IMR-90 (cell line): Measurements from ENCODE around the gene IFIT1. TPM values are rescaled to one million over a fixed set of nuclear protein-coding genes. Genes with fewer than 3 reads are reported as not detected.
"Not testable (repeated sequence)": the region's sequence is repeated elsewhere in the genome, so short reads cannot be mapped to it uniquely, and the experiment has no call there.

ENCODE experiments used
- ATAC-seq: fragments of 200-7000 bp; cut with Tn5 transposase; 2 replicates; pipeline ENCODE4 v1.9.1; 2020; ENCODE audit warnings: low read depth, mild to moderate bottlenecking, moderate library complexity
- BruUV-seq: library from RNA; stranded (reverse); fragments of 400-500 nt; replicated peaks from 2 replicates; lab custom pipeline; 2021; lab: Mats Ljungman, UMichigan
- CTCF ChIA-PET: fragments of 300-600 bp; formaldehyde crosslinking; extraction: SDS; loops from one replicate; lab custom pipeline; 2021; ENCODE audit warnings: antibody characterized with exemption; lab: Yijun Ruan, JAX
- POLR2A ChIA-PET: fragments of 300-600 bp; sonication (Branson Sonifier 250); formaldehyde crosslinking; loops from one replicate; lab custom pipeline; 2022; ENCODE audit warnings: antibody characterized with exemption; ENCODE audit not compliant: unreplicated experiment; lab: Charles Lee
- DNase-seq: peaks from one replicate; pipeline ENCODE4 v3.0.0; 2013
- H2AFZ ChIP-seq: replicated peaks from 2 replicates; pipeline ENCODE3; 2013; ENCODE audit warnings: low read length, mild to moderate bottlenecking; ENCODE audit not compliant: poor library complexity
- H2AK5ac ChIP-seq: 2 replicates; pipeline ENCODE4 v1.6.1; 2013; ENCODE audit warnings: low read depth, low read length, inconsistent platforms
- H2AK9ac ChIP-seq: replicated peaks from 2 replicates; pipeline ENCODE3; 2013; ENCODE audit warnings: mild to moderate bottlenecking, low read depth, low read length, moderate library complexity; ENCODE audit not compliant: poor library complexity
- H2BK120ac ChIP-seq: 2 replicates; pipeline ENCODE4 v1.6.1; 2013; ENCODE audit warnings: low read depth, low read length, inconsistent platforms
- H2BK15ac ChIP-seq: 3 replicates; pipeline ENCODE4 v1.6.1; 2013; ENCODE audit warnings: low read depth, low read length, inconsistent platforms
- H2BK20ac ChIP-seq: 2 replicates; pipeline ENCODE4 v1.6.1; 2013; ENCODE audit warnings: low read depth, mild to moderate bottlenecking, inconsistent platforms, low read length, moderate library complexity
- H2BK5ac ChIP-seq: 2 replicates; pipeline ENCODE4 v1.6.1; 2013; ENCODE audit warnings: mild to moderate bottlenecking, low read depth, low read length, inconsistent platforms; ENCODE audit not compliant: poor library complexity, severe bottlenecking
- H3K14ac ChIP-seq: replicated peaks from 2 replicates; pipeline ENCODE4 v1.6.1; 2013; ENCODE audit warnings: low read depth, low read length, inconsistent platforms
- H3K18ac ChIP-seq: 2 replicates; pipeline ENCODE4 v1.6.1; 2013; ENCODE audit warnings: low read depth, low read length, control low read depth
- H3K23ac ChIP-seq: 2 replicates; pipeline ENCODE4 v1.6.1; 2013; ENCODE audit warnings: low read depth, low read length, inconsistent platforms
- H3K27ac ChIP-seq: 2 replicates; pipeline ENCODE4 v1.5.1; 2013; ENCODE audit warnings: mild to moderate bottlenecking, control low read depth, low read length; ENCODE audit not compliant: insufficient read depth
- H3K27me3 ChIP-seq: 2 replicates; pipeline ENCODE4 v1.6.1; 2013; ENCODE audit warnings: low read length; ENCODE audit not compliant: control insufficient read depth, insufficient read depth
- H3K36me3 ChIP-seq: 2 replicates; pipeline ENCODE4 v1.6.1; 2013; ENCODE audit warnings: low read length, mixed read lengths; ENCODE audit not compliant: control insufficient read depth, insufficient read depth
- H3K4ac ChIP-seq: 2 replicates; pipeline ENCODE4 v1.6.1; 2013; ENCODE audit warnings: low read depth, low read length, inconsistent platforms
- H3K4me1 ChIP-seq: 2 replicates; pipeline ENCODE4 v1.6.1; 2013; ENCODE audit warnings: low read length, mixed read lengths; ENCODE audit not compliant: control insufficient read depth, insufficient read depth
- H3K4me2 ChIP-seq: 2 replicates; pipeline ENCODE4 v1.6.1; 2013; ENCODE audit warnings: low read depth, mild to moderate bottlenecking, control low read depth, low read length, moderate library complexity
- H3K4me3 ChIP-seq: 2 replicates; pipeline ENCODE4 v1.5.1; 2013; ENCODE audit warnings: low read depth, mild to moderate bottlenecking, control low read depth, low read length, moderate library complexity; ENCODE audit not compliant: insufficient read depth
- H3K56ac ChIP-seq: 2 replicates; pipeline ENCODE4 v1.6.1; 2013; ENCODE audit warnings: low read length, inconsistent platforms; ENCODE audit not compliant: insufficient read depth; ENCODE audit errors: extremely low read depth
- H3K79me1 ChIP-seq, 2 experiments: 2 replicates each; pipeline ENCODE4 v1.6.1; 2013; ENCODE audit warnings: low read length in 2 of 2, inconsistent platforms in 1 of 2, low read depth in 1 of 2
- H3K9ac ChIP-seq: 2 replicates; pipeline ENCODE4 v1.6.1; 2013; ENCODE audit warnings: low read depth, low read length, control low read depth
- H3K9me1 ChIP-seq: 2 replicates; pipeline ENCODE4 v1.6.1; 2013; ENCODE audit warnings: low read length, inconsistent platforms; ENCODE audit not compliant: insufficient read depth
- H3K9me3 ChIP-seq: 2 replicates; pipeline ENCODE4 v1.6.1; 2013; ENCODE audit warnings: low read length; ENCODE audit not compliant: control insufficient read depth, insufficient read depth
- H4K20me1 ChIP-seq: 2 replicates; pipeline ENCODE4 v1.6.1; 2013; ENCODE audit warnings: low read length, inconsistent platforms; ENCODE audit not compliant: insufficient read depth
- H4K5ac ChIP-seq: 2 replicates; pipeline ENCODE4 v1.6.1; 2013; ENCODE audit warnings: mild to moderate bottlenecking, low read depth, low read length, control low read depth
- H4K8ac ChIP-seq, 2 experiments: 2 replicates each; pipeline ENCODE4 v1.6.1; 2013; ENCODE audit warnings: low read depth in 2 of 2, low read length in 2 of 2, control low read depth in 1 of 2, inconsistent platforms in 1 of 2
- H4K91ac ChIP-seq: 2 replicates; pipeline ENCODE4 v1.6.1; 2013; ENCODE audit warnings: low read depth, low read length, inconsistent platforms; ENCODE audit not compliant: insufficient read depth
- BHLHE40 ChIP-seq: fragments of 150-350 bp; IDR thresholded peaks from 2 replicates; pipeline ENCODE4 v1.6.1; 2016; ENCODE audit warnings: mild to moderate bottlenecking, low read depth, low read length
- ELK1 ChIP-seq: fragments of 150-350 bp; IDR thresholded peaks from 2 replicates; pipeline ENCODE4 v1.6.1; 2016; ENCODE audit warnings: low read depth, mild to moderate bottlenecking, low read length, moderate library complexity, borderline replicate concordance
- FOS ChIP-seq: fragments of 150-350 bp; IDR thresholded peaks from 2 replicates; pipeline ENCODE4 v1.6.1; 2016; ENCODE audit warnings: low read depth, low read length
- MAZ ChIP-seq: IDR thresholded peaks from 2 replicates; pipeline ENCODE4 v1.6.1; 2012; ENCODE audit warnings: low read depth, mild to moderate bottlenecking, low read length, improper control_type of control experiment, moderate library complexity, borderline replicate concordance
- NFE2L2 ChIP-seq: fragments of 150-350 bp; IDR thresholded peaks from 2 replicates; pipeline ENCODE4 v1.6.1; 2016; ENCODE audit warnings: low read depth, mild to moderate bottlenecking, low read length
- RAD21 ChIP-seq: IDR thresholded peaks from 2 replicates; pipeline ENCODE4 v1.6.1; 2012; ENCODE audit warnings: low read length, improper control_type of control experiment
- WGBS, 2 experiments: methylation state at CpG; one replicate each; pipeline versions ENCODE4 v1.1.5 to v1.1.7; 2013; ENCODE audit warnings: missing lambda C conversion rate in 2 of 2; ENCODE audit not compliant: insufficient read length in 1 of 2; ENCODE audit errors: extremely low coverage in 2 of 2; 5-methylcytosine and 5-hydroxymethylcytosine counted together
- dilution Hi-C: fragments of 300-500 bp; cut with HindIII; formaldehyde crosslinking; loops from one replicate; pipeline ENCODE4 v1.14.3; 2018; ENCODE audit warnings: low sequenced_read_pairs; ENCODE audit not compliant: unreplicated experiment
- in situ Hi-C: fragments of 300-500 bp; cut with MboI; formaldehyde crosslinking; loops from 3 replicates; pipeline ENCODE4 v1.14.3; 2019; ENCODE audit warnings: low sequenced_read_pairs, inconsistent platforms, mixed read lengths
- intact Hi-C: fragments of 100-400 bp; cut with micrococcal nuclease; formaldehyde crosslinking; loops from 2 replicates; pipeline ENCODE4 v1.10.0; 2022
- polyA plus RNA-seq, 3 experiments: library from polyadenylated mRNA; depleted of rRNA; stranded (reverse); fragments of >200 nt; gene quantifications; 2 replicates each; pipeline ENCODE4 v1.2.3, GENCODE V29; 2012; ENCODE audit warnings: low replicate concordance in 1 of 3
- total RNA-seq: library from RNA; depleted of rRNA; stranded (reverse); fragments of >200 nt; gene quantifications from 2 replicates; pipeline ENCODE4 v1.2.3, GENCODE V29; 2012

The IFIT1 gene
- total and polyA plus RNA-seq, 2 of the 4 experiments (the other 2 are of a cell fraction) = 6.1 to 6.8 TPM

GRCh38 chr10:89390476-89391225 is 1.8 kb upstream of the IFIT1 start:
- no peak overlapping the region for H3K4me2 ChIP-seq
- intact Hi-C loops (no loop called here), in situ Hi-C loops (no loop called here), dilution Hi-C loops (no loop called here)
- POLR2A ChIA-PET = no interaction called here
- H3K4me3 ChIP-seq = no peak overlapping the region
- H3K18ac ChIP-seq = no peak overlapping the region
- H3K27me3 ChIP-seq = no peaks in the 10 kb centered on the region
- peaks cover 3% of the 10 kb centered on the region; the same call in 1 of the 2 replicates for H4K20me1 ChIP-seq
- BruUV-seq = no TSS peak
- no peak overlapping the region for H2AFZ ChIP-seq
- no peak for TF ChIP-seq BHLHE40
- TF ChIP-seq FOS = no peak
- TF ChIP-seq MAZ = no peak
- no peak for TF ChIP-seq RAD21
- TF ChIP-seq ELK1 = no peak
- TF ChIP-seq NFE2L2 = no peak
- peak; percentile 36 for DNase-seq
- no peak overlapping the region for H3K56ac ChIP-seq
- no peak overlapping the region for H3K23ac ChIP-seq
- ATAC-seq = no peak
- H4K8ac ChIP-seq = no peak overlapping the region
- no peak overlapping the region for H2AK5ac ChIP-seq
- no peak overlapping the region for H2BK20ac ChIP-seq
- H4K5ac ChIP-seq = no peak overlapping the region
- no peak overlapping the region for H3K4ac ChIP-seq
- no peak overlapping the region for H2BK15ac ChIP-seq
- H3K79me1 ChIP-seq = peaks cover 0 to 3% of the 10 kb centered on the region in 2 experiments; a peak in 1 of 4 replicates
- no peaks in the 10 kb centered on the region for H3K36me3 ChIP-seq
- no peak overlapping the region for H2BK120ac ChIP-seq
- H4K91ac ChIP-seq = no peak overlapping the region
- H3K9me1 ChIP-seq = no peaks in the 10 kb centered on the region
- no peaks in the 10 kb centered on the region for H3K9me3 ChIP-seq
- H2BK5ac ChIP-seq = no peak overlapping the region
- no peak overlapping the region for H3K27ac ChIP-seq
- H3K9ac ChIP-seq = no peak overlapping the region
- no peak overlapping the region for H2AK9ac ChIP-seq
- CTCF ChIA-PET = no interaction called here
- 96% methylated on average over 4 of the region's 5 CpGs; no CpG with 5 or more reads in 1 of the 2 experiments for WGBS, 2 experiments
- H3K4me1 ChIP-seq = no peaks in the 10 kb centered on the region; the same call in 1 of the 2 replicates
- no peak overlapping the region for H3K14ac ChIP-seq

- H2BK20ac ChIP-seq = not testable (repeated sequence)
Measured at GRCh38 chr10:89391226-89391576, 1.2 kb upstream of the IFIT1 start.

More at GRCh38 chr10:89391226-89391576, 1.2 kb upstream of the IFIT1 start:
- H4K20me1 ChIP-seq, H3K4ac ChIP-seq, H3K36me3 ChIP-seq, H2BK120ac ChIP-seq, H2BK5ac ChIP-seq, BruUV-seq, H3K27ac ChIP-seq, H3K4me2 ChIP-seq, H3K23ac ChIP-seq, ATAC-seq, H4K8ac ChIP-seq, H4K91ac ChIP-seq, H2BK15ac ChIP-seq, H4K5ac ChIP-seq, H3K9me3 ChIP-seq, H2AK9ac ChIP-seq, H3K4me3 ChIP-seq, H3K4me1 ChIP-seq, H2AK5ac ChIP-seq, H3K9me1 ChIP-seq, H3K9ac ChIP-seq, H2AFZ ChIP-seq, in situ Hi-C loops, intact Hi-C loops, POLR2A ChIA-PET, H3K79me1 ChIP-seq, H3K14ac ChIP-seq, H3K27me3 ChIP-seq, H3K18ac ChIP-seq, DNase-seq, CTCF ChIA-PET, H3K56ac ChIP-seq, dilution Hi-C loops: not testable (repeated sequence)
- no CpG with 5 or more reads among the region's 4 CpGs for WGBS, 2 experiments
